Esophagus (tissue), 2 donors: ENCODE results near the gene PA2G4. TPM values are rescaled to one million over a fixed set of nuclear protein-coding genes. Genes with fewer than 3 reads are reported as not detected.
"Not testable (repeated sequence)": the region's sequence is repeated elsewhere in the genome, so short reads cannot be mapped to it uniquely, and the experiment has no call there.

Source experiments
- H3K27ac ChIP-seq, 2 donors: one replicate each; pipeline ENCODE4 v1.5.1; 2013; ENCODE audit warnings: low read depth in 2 of 2, mild to moderate bottlenecking in 2 of 2, inconsistent platforms in 1 of 2, low read length in 1 of 2, moderate library complexity in 1 of 2
- H3K27me3 ChIP-seq, 2 donors: one replicate each; pipeline ENCODE4 v1.6.1; 2013; ENCODE audit warnings: low read length in 2 of 2, control low read depth in 1 of 2, mild to moderate bottlenecking in 1 of 2; ENCODE audit not compliant: insufficient read depth in 2 of 2, control insufficient read depth in 1 of 2
- H3K36me3 ChIP-seq, 2 donors: one replicate each; pipeline ENCODE4 v1.6.1; 2013; ENCODE audit warnings: low read length in 1 of 2; ENCODE audit not compliant: control insufficient read depth in 2 of 2, insufficient read depth in 2 of 2
- H3K4me1 ChIP-seq, 2 donors: one replicate each; pipeline ENCODE4 v1.6.1; 2013; ENCODE audit warnings: low read length in 1 of 2; ENCODE audit not compliant: control insufficient read depth in 2 of 2, insufficient read depth in 2 of 2
- H3K4me3 ChIP-seq, 2 donors: one replicate each; pipeline ENCODE4 v1.5.1; 2013; ENCODE audit warnings: low read length in 2 of 2, mild to moderate bottlenecking in 2 of 2, low read depth in 1 of 2, moderate library complexity in 1 of 2
- H3K9me3 ChIP-seq, 2 donors: one replicate each; pipeline ENCODE4 v1.6.1; 2013; ENCODE audit warnings: mild to moderate bottlenecking in 2 of 2, low read depth in 1 of 2, low read length in 1 of 2, moderate library complexity in 1 of 2; ENCODE audit not compliant: control insufficient read depth in 2 of 2, insufficient read depth in 1 of 2
- WGBS, 2 donors: extraction: QIAGEN DNeasy Blood & Tissue Kit; methylation state at CpG; one replicate each; pipeline ENCODE4 v1.1.7; 2013; 5-methylcytosine and 5-hydroxymethylcytosine counted together
- polyA plus RNA-seq, 2 donors: library from polyadenylated mRNA; stranded (reverse); fragments of 200-250 nt; gene quantifications; one replicate each; pipeline ENCODE4 v1.2.3, GENCODE V29; 2013
- donor health status: healthy with polysubstance abuse.
- donor health status: Bipolar disorder and iron deficiency.

Gene PA2G4
- polyA plus RNA-seq, 2 donors: 103 to 180 TPM

GRCh38 chr12:56155256-56155845 is 51.0 kb downstream of the PA2G4 start:
- Histone ChIP-seq H3K27ac (no peak overlapping the region), H3K4me1 (peaks cover 0 to 6% of the 10 kb centered on the region in 2 donors), H3K27me3 (no peaks in the 10 kb centered on the region), H3K9me3 (no peaks in the 10 kb centered on the region), H3K36me3 (peaks cover 4 to 9% of the 10 kb centered on the region in 2 donors), H3K4me3 (no peak overlapping the region)
- WGBS, 2 donors: 88 to 92% methylated on average over 11 of the region's 11 CpGs

GRCh38 chr12:56156464-56157200 is 52.3 kb downstream of the PA2G4 start:
- not testable (repeated sequence) for H3K9me3 ChIP-seq, H3K27me3 ChIP-seq, H3K4me3 ChIP-seq
- Histone ChIP-seq H3K27ac (peak overlapping the region; percentile 95 to 97), H3K4me1 (peaks cover 5 to 11% of the 10 kb centered on the region in 2 donors), H3K36me3 (peaks cover 7 to 20% of the 10 kb centered on the region in 2 donors)
- 85 to 90% methylated on average over 21 of the region's 21 CpGs for WGBS, 2 donors

GRCh38 chr12:56157201-56158028 is 53.1 kb downstream of the PA2G4 start:
- peak overlapping the region; percentile 49 to 99 for H3K4me3 ChIP-seq
- H3K9me3 ChIP-seq: no peaks in the 10 kb centered on the region
- WGBS, 2 donors: 4 to 5% methylated on average over 45 of the region's 45 CpGs
- H3K36me3 ChIP-seq: peaks cover 7 to 24% of the 10 kb centered on the region in 2 donors
- peak overlapping the region; percentile 95 to 97 for H3K27ac ChIP-seq
- H3K4me1 ChIP-seq: peaks cover 5 to 11% of the 10 kb centered on the region in 2 donors
- H3K27me3 ChIP-seq: no peaks in the 10 kb centered on the region

GRCh38 chr12:56158029-56158925 is 53.9 kb downstream of the PA2G4 start, which contains the start of gene MYL6:
MYL6 (plus strand) TSS chr12:56158359; CDS start chr12:56158402, 43 bp downstream.
- Histone ChIP-seq H3K4me1 (peaks cover 5 to 10% of the 10 kb centered on the region in 2 donors), H3K36me3 (peaks cover 7 to 25% of the 10 kb centered on the region in 2 donors), H3K9me3 (no peaks in the 10 kb centered on the region), H3K27me3 (no peaks in the 10 kb centered on the region), H3K4me3 (peak within 1 kb of the TSS; percentile 79 to 99), H3K27ac (peak within 1 kb of the TSS; percentile 96 to 100)
- 1% methylated on average over 30 of the region's 30 CpGs for WGBS, 2 donors

- Histone ChIP-seq H3K27me3 (no peaks in the 10 kb centered on the region), H3K27ac (peak overlapping the region; percentile 96 to 100), H3K36me3 (peaks cover 11 to 29% of the 10 kb centered on the region in 2 donors), H3K4me1 (peaks cover 5 to 8% of the 10 kb centered on the region in 2 donors), H3K4me3 (peak overlapping the region; percentile 79 to 99), H3K9me3 (no peaks in the 10 kb centered on the region)
- 0 to 1% methylated on average over 6 of the region's 6 CpGs for WGBS, 2 donors
Observed at GRCh38 chr12:56158926-56159461, 54.6 kb downstream of the PA2G4 start.

DNA sequence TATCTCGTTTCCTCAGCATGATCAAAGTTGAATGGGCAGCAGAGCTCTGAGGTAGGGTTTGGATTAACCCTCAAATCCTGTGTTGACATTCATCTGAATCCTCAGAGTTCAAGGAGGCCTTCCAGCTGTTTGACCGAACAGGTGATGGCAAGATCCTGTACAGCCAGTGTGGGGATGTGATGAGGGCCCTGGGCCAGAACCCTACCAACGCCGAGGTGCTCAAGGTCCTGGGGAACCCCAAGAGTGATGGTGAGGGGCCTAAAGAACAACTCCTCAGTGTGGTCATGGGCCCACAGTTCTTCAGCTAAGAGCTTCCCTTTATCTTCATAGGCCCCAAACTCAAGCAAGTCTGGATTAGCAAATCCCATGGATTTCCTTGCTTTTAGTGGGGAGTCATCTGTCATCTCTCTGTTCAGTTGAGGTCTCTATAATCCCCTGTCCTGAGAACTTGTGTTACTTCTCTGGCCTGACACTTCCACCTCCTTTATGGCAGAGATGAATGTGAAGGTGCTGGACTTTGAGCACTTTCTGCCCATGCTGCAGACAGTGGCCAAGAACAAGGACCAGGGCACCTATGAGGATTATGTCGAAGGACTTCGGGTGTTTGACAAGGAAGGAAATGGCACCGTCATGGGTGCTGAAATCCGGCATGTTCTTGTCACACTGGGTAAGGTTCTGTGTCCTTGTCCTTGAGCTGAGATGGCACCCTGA is 55.3 kb downstream of the PA2G4 start:
- WGBS, 2 donors: 7 to 18% methylated on average over 8 of the region's 8 CpGs
- H3K4me1 ChIP-seq: peaks cover 5 to 8% of the 10 kb centered on the region in 2 donors
- peak overlapping the region; percentile 96 to 100 for H3K27ac ChIP-seq
- H3K27me3 ChIP-seq: no peaks in the 10 kb centered on the region
- peak overlapping the region; percentile 79 to 99 for H3K4me3 ChIP-seq
- H3K36me3 ChIP-seq: peaks cover 11 to 34% of the 10 kb centered on the region in 2 donors
- no peaks in the 10 kb centered on the region for H3K9me3 ChIP-seq

GRCh38 chr12:56160193-56160763 is 55.9 kb downstream of the PA2G4 start:
- Histone ChIP-seq H3K36me3 (peaks cover 14 to 36% of the 10 kb centered on the region in 2 donors), H3K4me3 (peak overlapping the region; percentile 79 to 99), H3K27ac (peak overlapping the region; percentile 96 to 100), H3K9me3 (no peaks in the 10 kb centered on the region), H3K27me3 (no peaks in the 10 kb centered on the region), H3K4me1 (peaks cover 5 to 8% of the 10 kb centered on the region in 2 donors)
- WGBS, 2 donors: 22 to 33% methylated on average over 7 of the region's 7 CpGs
